Activated effector memory CD4-positive, alpha-beta T cell treated with Interleukin-2 at 50 U/mL for 16 hours (primary cell): ENCODE results near the gene N4BP2.

Experiments used
- DNase-seq: peaks from one replicate; pipeline ENCODE4 v3.0.0-alpha.2; 2020

N4BP2 gene

GRCh38 chr4:40160258-40160657, 103.6 kb downstream of the N4BP2 start:
- DNase-seq: no peak

GRCh38 chr4:40164459-40164858, 107.8 kb downstream of the N4BP2 start:
- DNase-seq: no peak

GRCh38 chr4:40165916-40166315, 109.3 kb downstream of the N4BP2 start:
- DNase-seq: no peak

- no peak for DNase-seq
These were observed 111.4 kb downstream of the N4BP2 start for GRCh38 chr4:40168070-40168469.

- no peak for DNase-seq
These were observed 113.9 kb downstream of the N4BP2 start for GRCh38 chr4:40170588-40170987.

- DNase-seq: no peak
These were observed 116.8 kb downstream of the N4BP2 start for GRCh38 chr4:40173470-40173875.

- DNase-seq: no peak
These were observed 120.0 kb downstream of the N4BP2 start for GRCh38 chr4:40176602-40177001.

GRCh38 chr4:40177591-40177990, 120.9 kb downstream of the N4BP2 start:
- no peak for DNase-seq

GRCh38 chr4:40178672-40179071, 122.0 kb downstream of the N4BP2 start:
- no peak for DNase-seq

GRCh38 chr4:40179360-40179759, 122.7 kb downstream of the N4BP2 start:
- DNase-seq: no peak

GRCh38 chr4:40180356-40180755, 123.7 kb downstream of the N4BP2 start:
- no peak for DNase-seq

GRCh38 chr4:40182001-40182400, 125.4 kb downstream of the N4BP2 start:
- no peak for DNase-seq

- no peak for DNase-seq
These were observed 126.3 kb downstream of the N4BP2 start for GRCh38 chr4:40182954-40183353.

- no peak for DNase-seq
These were observed 127.2 kb downstream of the N4BP2 start for GRCh38 chr4:40183615-40184411.

- DNase-seq: no peak
These were observed 129.4 kb downstream of the N4BP2 start for GRCh38 chr4:40185830-40186664.

- no peak for DNase-seq
These were observed 130.0 kb downstream of the N4BP2 start for GRCh38 chr4:40186665-40187014.

GRCh38 chr4:40187386-40187906, 130.8 kb downstream of the N4BP2 start:
- DNase-seq: no peak

- DNase-seq: no peak
These were observed 133.4 kb downstream of the N4BP2 start for GRCh38 chr4:40190019-40190418.

- no peak for DNase-seq
These were observed 133.8 kb downstream of the N4BP2 start for GRCh38 chr4:40190465-40190864.

- no peak for DNase-seq
These were observed 134.5 kb downstream of the N4BP2 start for GRCh38 chr4:40190880-40191815.

- no peak for DNase-seq
These were observed 135.7 kb downstream of the N4BP2 start for GRCh38 chr4:40192114-40193015.
